ENCODE measurements around the gene SH3BP1.
A peak's percentile ranks its signal among the peaks of the same experiment; 100 is the strongest.

SH3BP1 gene

DNA sequence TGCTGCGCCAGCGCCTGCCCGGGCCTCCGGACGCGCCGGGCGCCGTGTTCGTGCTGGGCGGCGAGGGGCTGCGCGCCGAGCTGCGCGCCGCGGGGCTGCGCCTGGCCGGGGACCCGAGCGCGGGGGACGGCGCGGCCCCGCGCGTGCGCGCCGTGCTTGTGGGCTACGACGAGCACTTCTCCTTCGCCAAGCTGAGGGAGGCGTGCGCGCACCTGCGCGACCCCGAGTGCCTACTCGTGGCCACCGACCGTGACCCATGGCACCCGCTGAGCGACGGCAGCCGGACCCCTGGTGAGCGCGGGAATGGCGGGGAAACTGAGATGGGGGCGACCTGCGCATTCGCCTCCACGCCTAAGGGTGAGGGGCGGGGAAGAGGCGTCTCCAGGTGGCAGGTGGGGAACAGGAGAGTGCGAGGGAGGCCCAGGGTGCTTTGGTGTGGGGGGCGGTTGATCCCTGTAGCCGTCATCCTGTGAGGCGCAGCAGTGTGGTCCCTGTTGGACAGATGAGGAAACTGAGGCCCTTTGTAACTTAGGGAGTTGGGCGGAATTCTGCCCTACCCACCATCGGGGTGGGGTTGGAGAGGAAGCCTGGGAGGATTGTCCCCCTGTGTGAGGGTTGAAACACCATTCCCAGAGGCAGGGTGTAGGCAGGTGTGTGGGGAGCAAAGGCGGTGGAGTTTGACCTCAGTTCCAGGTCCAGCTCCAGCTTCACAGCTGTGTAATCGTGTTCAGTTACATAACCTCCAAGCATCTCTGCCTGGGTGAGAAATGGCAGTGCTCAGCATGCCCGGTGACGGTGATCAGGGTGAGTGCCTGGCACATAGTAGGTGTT lies 19.8 kb downstream of the SH3BP1 start:
- no peak for DNase-seq

DNA sequence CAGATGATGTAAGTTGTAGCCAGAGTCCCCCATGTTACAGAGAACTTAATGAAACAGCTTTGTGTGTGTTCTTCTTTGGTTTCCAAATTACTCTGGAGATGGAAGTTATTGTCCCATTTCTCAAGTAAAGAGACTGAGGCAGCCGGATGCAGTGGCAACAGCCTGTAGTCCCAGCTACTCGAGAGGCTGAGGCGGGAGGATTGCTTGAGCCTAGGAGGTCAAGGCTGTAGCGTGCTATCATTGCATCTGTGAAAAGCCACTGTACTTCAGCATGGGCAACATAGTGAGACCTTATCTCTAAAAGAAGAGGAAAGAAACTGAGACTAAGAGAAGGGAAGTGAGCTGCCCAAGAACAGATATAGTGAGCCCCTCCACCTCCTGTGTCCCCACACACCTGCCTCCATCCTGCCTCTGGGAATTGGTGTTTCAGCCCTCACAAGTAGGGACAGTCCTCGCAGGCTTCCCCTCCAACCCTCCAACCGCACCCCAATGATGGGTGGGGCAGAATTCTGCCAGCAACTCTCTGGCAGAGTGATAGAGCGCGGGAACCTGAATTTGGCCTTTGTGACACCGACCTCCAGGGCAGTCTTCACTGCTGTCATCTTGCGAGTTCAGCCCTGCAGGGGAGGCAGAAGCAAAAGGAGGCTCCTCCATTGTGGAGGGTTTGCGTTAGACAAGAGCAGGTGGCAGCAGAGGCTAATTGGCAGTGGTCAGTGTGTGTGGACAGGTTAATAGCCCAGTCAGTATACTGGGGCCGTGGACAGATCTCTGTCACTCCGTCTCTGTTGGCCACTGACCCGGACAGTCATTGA lies 20.6 kb downstream of the SH3BP1 start:
- DNase-seq, result no peak

DNA sequence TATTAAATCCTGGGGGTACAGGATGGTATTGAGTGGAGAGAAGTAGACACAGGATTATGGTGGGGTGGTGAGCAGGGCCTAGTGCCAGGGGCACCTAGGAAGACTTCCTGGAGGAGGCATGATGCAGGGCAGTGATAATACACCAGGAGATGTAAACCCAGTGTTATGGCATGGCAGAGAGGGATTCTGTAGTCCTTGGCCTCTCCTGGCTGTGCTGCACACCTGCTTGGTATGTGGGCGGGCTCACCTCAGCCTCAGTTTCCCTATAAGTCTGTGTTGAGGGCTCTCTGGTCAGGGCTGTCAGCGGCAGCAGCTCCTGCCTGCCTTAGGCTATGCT lies 21.2 kb downstream of the SH3BP1 start:
- no peak for DNase-seq

DNA sequence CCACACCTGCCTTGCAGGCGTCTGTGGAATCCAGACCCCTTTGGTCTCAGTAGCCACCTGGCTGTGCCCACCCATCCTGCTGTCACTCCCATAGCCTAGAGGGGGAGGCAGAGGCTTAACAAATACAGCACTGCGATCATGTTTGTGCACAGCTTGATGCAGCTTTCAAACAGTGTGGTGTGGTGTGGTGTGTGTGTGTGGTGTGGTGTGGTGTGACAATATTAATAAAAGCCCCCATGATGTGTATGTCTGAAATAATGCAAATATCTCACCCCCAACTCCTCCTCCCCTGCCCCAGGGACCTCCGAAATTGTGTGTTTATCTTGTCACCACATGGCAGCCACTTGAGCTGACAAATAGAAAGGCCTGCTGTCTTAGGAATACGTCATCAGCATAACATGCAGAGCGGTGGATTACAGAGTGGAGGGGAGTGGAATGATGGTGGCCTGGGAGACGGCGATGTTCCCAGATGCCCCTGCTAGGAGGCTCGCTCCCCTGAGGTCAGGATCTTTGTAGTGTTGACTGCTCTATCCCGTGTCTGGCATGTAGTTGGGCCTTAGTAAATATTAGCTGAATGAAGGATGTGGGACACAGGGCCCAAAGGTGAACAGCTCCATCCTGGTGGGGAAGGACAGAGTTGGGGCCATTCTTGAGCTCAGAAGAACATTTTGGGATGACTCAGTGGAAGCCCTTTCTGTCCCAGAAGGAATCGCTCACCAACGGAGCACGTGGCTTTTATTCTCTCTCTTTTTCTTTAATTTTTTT lies 21.9 kb downstream of the SH3BP1 start:
- no peak for DNase-seq

DNA sequence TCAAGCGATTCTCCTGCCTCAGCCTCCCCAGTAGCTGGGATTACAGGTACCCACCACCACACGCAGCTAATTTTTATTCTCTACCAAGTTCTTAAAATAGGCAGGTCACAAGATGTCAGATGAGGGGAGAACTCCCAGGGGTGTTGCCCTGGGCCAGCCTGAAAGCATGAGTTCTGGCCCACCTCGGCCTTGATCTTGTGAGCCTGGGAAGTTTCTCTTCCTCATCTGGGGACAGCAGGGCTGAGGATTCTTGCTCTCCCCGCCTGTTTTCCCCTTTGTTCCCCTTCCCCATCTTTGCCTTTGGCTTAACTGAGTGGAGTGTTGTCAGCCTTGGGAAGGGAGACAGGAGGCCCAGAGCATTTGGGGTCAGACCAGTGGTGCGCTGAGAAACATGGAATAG lies 22.6 kb downstream of the SH3BP1 start:
- DNase-seq, result no peak

DNA sequence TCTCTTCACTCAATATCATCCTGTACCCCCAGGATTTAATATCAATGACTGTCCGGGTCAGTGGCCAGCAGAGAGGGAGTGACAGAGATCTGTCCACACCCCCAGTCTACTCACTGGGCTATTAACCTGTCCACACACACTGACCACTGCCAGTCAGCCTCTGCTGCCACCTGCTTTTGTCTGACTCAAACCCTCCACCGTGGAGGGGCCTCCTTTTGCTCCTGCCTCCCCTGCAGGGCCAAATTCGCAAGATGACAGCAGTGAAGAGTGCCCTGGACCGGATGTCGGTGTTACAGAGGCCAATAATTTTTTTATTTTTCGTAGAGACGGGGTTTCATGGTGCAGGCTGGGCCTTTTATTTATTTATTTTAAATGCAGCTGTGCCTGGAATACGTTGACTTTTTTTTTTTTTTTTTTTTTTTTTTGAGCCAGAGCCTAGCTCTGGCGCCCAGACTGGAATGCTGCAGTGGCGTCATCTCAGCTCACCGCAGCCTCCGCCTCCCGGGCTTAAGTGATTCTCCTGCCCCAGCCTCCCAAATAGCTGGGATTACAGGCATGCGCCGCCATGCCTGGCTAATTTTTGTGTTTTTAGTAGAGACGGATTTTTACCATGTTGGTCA lies 24.2 kb downstream of the SH3BP1 start:
- DNase-seq, result no peak

DNA sequence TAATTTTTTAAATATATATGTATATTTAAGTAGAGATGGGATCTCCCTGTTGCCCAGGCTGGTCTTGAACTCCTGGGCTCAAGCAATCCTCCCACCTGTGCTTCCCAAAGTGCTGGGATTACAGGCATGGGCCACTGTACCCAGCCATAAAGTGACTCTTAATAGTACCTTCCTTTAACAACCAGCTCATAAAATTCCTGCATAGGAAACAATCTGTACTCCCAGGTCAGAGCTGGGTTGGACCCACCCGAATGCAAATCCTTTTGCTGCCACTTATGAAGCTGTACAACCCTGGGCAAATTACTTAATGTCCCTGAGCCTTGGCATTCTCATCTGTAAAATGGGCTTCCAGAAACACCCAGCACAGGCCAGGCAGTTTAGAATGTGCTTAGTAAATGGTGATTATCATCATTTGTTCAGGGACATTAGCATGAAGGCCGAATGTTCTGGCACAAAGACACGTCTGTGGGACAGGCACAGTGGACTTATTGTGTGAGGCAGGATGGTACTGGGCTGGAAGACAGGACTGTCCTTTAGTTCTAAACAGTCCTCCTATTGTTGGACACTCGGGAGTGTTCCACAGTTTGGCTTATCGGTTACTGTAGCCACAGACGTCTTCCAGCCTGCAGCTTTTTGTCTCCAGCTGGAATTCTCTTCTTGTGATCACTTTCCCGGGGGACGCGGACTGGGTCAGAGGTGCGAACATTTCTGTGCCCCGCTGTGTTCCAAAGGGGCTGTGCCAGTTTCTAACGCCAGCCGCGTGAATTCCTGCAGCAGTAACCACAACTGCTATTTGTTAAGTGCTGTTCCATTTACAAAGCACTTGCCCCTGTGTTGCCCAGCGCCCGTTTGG lies 25.0 kb downstream of the SH3BP1 start:
- no peak for DNase-seq

DNA sequence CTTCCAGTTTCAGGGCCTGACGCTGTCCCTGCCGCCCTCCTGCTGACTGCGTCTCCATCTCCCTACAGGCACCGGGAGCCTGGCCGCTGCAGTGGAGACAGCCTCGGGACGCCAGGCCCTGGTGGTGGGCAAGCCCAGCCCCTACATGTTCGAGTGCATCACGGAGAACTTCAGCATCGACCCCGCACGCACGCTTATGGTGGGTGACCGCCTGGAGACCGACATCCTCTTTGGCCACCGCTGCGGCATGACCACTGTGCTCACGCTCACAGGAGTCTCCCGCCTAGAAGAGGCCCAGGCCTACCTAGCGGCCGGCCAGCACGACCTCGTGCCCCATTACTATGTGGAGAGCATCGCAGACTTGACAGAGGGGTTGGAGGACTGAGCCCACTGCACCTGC lies 26.0 kb downstream of the SH3BP1 start:
- no peak for DNase-seq

DNA sequence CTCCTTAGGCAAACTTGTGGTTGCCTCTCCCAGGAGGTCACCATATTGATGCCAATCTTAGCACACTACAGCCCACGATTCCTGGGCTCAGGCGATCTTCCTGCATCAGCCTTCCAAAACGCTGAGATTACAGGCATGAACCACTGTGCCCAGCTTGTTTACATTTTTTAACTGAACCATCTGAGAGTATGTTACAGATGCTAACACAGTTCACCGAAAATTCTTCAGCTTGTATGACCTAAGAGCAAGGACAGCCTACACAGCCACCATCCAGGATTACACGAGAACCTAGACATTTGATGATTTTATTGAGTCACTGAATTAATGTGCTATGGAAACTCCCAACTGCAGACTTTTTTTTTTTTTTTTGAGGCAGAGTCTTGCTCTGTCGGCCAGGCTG lies 30.1 kb downstream of the SH3BP1 start:
- no peak for DNase-seq

DNA sequence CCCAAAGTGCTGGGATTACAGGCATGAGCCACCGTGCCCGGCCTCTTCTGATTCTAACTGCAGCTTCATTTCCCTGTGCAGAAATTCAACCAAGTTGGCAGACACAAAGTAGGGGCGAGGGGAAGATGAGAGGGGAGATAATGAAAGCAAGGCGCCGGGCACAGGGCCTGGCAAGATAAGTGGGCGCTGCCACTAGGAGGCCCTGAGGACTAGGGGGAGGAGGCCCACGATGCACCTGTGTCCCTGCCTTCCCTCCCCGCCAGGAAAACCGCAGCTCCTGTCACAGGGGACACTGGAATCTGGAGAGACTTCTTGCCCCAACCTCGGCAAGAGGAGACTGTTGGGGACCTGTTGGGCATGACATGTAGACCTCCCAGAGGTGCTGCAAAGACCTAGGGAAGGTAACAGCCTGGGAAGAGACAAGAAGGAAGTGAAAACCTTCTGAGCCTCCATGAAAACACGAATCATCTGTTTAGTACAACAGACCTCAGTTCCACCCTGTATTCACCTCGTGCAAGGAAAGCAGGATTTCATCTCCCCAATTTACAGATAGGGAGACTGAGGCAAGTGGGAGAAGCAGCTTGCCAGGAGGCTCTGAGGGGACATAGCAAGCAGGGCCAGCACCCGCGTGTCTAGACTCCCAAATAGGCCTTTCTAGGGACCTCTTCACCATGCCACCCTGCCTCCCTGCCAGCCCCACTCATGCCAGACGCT lies 32.9 kb downstream of the SH3BP1 start:
- no peak for DNase-seq

DNA sequence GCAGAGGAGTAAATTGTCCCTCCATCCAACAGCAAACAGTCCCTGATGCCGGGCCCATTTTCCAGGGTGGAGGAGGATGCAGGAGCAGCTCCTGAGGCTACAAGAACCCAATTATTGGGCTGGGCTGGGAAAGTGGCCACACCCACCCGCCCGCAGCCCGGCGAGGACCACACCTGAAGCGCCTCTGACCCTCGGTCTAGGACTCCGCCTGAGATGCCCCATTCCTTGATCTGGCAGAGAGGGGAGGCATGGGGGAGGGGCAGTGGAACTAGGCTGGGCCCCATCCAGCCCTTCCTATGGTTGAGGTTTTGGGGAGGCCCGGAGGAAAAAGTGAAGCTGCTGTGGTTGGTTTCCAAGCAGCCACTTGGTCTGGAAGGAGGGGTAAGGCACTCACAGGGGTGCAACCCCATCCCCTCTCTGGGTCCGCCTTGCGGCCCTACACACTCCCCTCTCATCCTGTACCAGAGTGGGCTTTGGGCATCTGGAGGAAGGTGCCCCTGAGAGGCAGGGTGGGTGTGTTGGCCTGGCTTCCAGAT lies 33.5 kb downstream of the SH3BP1 start:
- DNase-seq, result no peak

DNA sequence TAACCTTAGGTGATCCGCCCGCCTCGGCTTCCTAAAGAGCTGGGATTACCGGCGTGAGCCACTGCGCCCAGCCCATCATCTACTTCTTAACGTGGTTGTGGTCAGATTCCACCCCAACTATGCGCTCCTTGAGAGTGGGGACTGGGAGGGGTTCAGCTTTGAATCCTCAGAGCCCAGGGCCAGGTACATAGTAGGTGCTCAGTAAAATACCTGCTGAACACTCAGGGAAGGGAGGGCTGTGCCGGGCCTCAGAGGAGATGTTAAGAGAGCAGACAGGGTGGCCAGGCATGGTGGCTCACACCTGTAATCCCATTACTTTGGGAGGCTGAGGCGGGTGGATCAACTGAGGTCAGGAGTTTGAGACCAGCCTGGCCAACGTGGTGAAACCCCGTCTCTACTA lies 34.8 kb downstream of the SH3BP1 start:
- DNase-seq, result no peak

DNA sequence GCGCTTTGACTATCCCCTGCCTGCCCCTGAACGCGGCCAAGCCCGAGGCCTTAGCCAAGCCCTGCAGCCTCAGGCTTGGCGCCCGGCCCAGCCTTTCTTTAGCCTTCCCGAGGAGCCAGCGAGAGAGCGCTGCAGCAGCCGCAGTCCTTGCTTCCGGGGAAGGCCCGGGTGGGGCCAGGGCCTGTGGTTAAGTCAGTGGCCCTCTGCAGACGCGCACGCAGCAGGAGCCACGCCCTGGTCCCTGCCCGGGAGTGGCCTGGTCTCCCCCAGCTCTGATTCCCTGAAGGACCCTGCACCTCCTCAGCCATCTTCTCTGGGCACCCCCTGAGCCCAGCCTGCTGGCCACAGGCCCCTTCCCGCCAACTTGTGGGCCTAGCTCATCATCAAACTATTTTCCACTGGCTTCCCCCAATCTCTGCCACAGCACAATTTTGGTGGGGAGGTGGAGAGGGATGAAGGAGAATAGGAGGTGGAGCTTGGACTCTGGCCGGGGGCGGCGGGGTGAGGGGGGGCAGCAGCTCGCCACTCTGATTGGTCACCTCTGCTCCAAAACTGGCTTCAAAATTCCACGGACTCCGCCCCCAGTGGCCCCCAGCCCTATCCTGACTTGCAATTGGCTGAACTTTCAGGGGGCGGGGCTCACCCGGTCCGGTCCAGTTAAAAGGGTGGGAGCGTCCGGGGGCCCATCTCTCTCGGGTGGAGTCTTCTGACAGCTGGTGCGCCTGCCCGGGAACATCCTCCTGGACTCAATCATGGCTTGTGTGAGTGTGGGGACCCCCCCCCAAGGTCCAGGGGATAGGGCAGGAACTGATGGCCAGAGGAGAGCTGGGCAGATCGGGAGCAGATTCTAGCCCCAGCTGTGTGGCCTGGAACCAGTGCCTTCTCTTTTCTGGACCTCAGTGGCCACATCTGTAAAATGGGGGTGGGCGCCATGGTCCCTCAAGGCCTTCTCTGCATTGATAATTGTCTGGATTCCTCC lies 35.8 kb downstream of the SH3BP1 start, which contains the start of gene LGALS1:
LGALS1 (plus strand) TSS at position 686 of the 979 bp plus-strand sequence; CDS start at position 753, 67 bp downstream.
- peak; percentile 92 for DNase-seq

DNA sequence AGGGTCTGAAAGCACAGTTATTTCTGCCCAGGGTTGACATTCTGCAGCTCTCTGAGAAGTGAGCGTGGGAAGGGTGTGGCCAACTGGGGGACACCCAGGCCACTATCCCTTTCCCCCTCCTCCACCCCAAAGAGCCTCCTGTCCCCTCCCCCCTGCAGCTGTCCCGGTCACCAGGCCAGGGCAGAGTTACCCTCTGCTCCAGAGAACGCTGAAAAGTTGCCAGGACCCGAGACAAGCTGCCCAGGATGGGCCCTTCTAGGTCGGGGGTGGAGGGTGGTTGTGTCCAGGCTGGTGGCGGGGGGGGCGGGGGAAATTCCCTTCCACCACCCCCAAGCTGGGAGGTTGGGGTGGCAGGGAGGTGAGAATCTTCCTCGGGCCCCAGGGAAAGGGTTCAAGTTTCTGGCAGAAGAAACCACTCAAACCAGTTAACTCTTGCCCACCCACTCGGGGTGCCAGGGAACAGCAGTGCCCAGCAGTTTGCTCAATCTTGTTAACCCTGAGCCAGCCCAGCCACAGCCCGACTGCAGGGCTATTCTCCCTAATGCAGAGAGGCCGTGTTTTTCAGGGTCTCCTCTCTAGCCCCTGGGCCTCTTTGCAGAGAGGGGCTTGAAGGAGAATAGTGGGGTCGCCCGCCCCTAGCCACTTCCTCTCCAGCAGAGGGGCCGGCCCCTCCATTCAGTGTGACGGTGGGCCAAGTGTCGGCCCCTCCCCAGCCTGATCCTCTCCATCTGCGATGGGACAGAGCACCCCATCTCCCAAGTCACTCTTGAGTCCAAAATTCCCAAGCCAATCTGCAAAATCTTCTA lies 36.7 kb downstream of the SH3BP1 start:
- no peak for DNase-seq

DNA sequence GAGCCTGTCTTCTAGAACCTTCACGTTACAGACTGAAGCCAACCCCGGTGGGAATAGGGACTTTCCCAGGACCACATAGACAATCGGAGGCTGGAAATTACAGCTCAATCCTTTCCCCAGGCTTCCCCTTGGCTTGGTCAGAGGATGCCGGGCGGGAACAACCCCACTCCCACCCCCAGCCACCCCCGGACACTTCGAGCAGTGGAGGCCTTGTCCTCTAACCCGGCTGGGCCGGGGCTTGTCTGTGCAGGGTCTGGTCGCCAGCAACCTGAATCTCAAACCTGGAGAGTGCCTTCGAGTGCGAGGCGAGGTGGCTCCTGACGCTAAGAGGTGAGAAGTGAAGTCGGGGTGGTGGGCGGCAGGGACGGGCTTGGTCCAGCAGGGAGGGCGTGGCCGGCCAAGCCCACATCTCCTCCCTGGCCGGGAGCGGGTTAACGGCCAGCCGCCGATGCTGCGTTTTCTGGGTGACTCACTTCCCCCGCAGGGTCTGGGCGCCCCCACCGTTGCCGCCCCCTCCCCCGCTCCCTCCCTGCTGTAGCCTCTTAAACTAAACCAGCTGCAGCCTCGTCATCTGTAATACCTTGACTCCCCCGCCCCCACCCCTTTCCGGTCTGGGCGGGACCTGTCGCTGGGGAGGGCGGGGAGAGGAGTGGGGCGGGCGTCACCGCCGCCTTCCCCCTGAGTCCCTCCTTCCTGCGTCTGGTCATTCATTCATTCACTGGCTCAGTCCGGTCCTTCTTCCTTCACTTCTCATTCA lies 37.4 kb downstream of the SH3BP1 start:
- DNase-seq, result peak; percentile 96

DNA sequence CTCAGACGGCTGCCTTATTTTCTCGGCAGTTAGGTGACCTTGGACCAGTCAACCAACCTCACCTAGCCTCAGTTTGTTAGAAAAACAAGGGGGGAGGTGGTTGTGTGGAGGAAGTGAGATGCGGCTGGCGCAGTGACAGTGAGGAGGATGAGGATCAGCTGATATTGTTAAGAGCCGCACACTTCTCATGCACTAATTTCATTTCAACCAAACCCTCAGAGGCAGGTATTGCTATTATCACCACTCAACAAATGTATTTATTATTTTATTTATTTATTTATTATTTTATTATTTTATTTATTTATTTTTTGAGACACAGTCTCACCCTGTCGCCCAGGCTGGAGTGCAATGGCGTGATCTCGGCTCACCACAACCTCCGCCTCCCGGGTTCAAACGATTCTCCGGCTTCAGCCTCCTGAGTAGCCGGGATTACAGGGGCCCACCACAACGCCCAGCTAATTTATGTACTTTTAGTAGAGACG lies 38.1 kb downstream of the SH3BP1 start:
- no peak for DNase-seq

DNA sequence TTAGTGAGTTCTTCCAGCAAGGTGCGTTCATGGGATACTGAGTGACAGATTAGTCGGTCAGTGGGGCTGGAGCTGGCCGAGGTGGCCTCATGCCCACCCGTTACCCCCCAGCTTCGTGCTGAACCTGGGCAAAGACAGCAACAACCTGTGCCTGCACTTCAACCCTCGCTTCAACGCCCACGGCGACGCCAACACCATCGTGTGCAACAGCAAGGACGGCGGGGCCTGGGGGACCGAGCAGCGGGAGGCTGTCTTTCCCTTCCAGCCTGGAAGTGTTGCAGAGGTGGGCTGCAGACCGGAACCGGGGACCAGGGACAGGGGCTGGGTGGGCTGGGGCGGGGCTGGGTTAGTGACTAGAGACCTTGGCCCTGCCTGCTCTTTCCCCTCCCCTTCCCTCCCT lies 38.9 kb downstream of the SH3BP1 start:
- DNase-seq, result no peak

DNA sequence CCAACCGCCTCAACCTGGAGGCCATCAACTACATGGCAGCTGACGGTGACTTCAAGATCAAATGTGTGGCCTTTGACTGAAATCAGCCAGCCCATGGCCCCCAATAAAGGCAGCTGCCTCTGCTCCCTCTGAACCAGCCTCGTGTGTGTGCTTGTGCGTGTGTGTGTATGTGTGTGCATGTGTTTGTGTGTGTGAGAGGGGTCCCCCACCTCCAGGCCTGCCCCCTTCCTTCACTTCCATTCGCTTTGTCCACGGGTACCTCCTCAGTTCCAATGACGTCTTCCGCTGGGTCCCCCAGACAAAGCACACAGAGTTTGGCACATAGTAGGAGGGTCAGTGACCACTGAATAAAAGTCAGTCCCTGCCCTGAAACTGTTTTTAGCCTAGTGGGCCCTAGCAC lies 40.2 kb downstream of the SH3BP1 start:
- DNase-seq, result no peak

Data from activated CD4-positive, alpha-beta T cell treated with anti-CD3 and anti-CD28 coated beads, Interleukin-2, amount 50 U/mL, for 16 hours (primary cell).